GM21367 (cell line): ENCODE measurements around the gene LTV1.
"Not testable (repeated sequence)": the region's sequence is repeated elsewhere in the genome, so short reads cannot be mapped to it uniquely, and the experiment has no call there.

Source experiments
- ATAC-seq: cut with Tn5 transposase; IDR thresholded peaks from one replicate; pipeline ENCODE4 v1.9.1; 2021; ENCODE audit not compliant: unreplicated experiment

The LTV1 gene

DNA sequence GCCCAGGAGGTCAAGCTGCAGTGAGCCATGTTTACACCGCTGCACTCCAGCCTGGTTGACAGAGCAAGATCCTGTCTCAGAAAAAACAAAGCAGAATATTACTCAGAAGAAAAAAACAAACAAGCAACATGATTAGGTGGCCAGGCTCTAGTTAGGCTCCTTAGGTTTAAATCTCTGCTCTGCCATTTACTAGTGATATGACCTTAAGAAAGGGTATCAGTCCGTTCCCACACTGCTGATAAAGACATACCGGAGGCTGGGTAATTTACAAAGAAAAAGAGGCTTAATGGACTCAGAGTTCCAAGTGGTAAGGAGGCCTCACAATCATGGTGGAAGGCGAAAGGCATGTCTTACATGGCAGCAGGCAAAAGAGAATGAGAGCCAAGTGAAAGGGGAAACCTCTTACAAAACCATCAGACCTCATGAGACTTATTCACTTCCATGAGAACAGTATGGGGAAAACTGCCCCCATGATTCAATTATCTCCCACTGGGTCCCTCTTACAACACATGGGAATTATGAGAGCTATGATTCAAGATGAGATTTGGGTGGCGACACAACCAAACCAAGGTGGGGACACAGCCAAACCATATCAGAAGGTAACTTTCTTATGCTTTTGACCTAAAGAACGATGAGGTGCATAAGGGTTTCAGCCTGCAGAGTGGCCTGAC, 2.4 kb upstream of the LTV1 start:
- no peak for ATAC-seq

DNA sequence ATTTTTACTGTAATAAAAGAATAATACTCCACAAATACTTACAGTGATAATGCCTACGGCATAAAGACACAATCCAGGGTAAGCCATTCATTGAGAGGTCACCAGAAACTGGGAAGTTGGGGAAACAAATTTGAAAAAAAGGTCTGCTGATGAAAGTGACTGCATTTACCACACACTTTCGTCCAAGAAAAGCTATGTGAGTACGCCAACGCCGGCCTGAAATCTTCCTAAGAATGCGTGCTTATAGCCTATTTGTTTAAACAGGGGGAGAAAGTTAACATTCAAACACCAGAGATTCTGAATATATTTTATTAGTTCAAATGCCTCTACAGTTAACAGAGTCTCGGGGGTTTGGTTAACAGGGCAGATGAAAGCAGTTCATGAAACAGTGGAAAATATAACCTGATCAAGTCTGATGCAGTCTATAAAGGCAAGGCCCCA, 657 bp upstream of the LTV1 start:
- peak; percentile 14 for ATAC-seq

DNA sequence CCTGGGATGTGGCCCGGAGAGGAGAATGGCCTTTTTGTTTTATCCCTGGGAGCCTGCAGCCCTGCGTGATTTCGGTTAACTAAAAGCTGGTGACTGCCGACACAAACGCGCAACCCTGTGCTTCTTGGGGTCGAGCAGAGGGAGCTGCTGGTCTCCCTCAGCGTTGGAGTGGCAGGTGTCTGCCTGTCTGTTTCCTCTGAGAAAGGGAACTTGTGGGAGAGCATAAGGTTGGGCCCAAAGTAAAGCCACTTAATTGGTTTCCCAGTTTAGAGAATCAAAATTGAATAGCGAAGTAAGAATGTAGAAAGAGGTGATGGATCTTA, 500 bp downstream of the LTV1 start:
- ATAC-seq: no peak

DNA sequence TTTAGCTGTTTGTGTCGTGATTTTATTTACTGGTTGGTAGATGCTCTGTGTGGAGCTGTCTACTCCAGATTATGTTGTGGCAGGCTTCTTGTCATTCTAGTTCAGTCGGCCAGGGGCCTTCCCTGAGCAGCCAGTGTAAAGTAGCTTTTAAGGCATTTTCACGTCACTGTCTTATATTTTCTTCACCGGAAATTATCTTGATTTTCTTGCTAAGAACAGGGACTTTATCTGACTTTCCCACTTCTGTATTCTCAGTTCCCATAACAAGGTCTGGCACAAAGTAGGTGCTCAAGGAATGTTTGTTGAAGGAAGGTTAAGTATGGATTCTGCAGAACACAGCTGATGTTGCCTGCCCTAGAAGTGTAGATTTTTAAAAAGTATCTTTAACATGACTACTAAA, 868 bp downstream of the LTV1 start:
- no peak for ATAC-seq

DNA sequence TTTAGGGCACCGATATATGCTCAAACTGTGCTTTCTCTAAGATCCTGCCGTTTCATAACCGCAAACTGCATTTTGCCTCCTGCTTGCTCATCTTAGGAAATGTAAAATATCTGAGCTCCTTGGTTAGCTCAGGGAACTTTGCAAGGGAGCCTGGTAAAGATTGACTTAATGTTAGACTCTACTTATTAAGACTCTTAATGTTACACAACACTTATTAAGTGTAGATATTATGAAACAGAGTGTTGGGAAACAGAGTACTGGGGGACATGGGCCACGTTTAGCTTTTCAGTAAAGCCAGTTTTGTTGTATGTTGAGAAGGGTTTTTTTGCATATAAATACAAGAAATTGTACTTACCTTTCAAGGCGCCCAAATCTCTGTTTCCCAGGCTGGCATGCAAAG, 1.9 kb downstream of the LTV1 start:
- ATAC-seq: no peak

DNA sequence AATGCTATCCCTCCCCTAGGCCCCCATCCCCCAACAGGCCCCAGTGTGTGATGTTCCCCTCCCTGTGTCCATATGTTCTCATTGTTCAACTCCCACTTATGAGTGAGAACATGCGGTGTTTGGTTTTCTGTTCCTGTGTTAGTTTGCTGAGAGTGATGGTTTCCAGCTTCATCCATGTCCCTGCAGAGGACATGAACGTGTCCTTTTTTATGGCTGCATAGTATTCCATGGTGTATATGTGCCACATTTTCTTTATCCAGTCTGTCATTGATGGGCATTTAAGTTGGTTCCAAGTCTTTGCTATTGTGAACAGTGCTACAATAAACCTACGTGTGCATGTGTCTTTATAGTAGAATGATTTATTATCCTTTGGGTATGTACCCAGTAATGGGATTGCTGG, 8.6 kb downstream of the LTV1 start:
- ATAC-seq: not testable (repeated sequence)

DNA sequence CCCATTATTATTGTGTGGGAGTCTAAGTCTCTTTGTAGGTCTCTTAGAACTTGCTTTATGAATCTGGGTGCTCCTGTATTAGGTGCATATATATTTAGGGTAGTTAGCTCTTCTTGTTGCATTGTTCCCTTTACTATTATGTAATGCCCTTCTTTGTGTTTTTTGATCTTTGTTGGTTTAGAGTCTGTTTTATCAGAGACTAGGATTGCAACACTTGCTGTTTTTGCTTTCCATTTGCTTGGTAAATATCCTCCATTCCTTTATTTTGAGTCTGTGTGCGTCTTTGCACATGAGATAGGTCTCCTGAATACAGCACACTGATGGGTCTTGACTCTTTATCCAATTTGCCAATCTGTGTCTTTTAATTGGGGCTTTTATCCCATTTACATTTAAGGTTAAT, 11.9 kb downstream of the LTV1 start:
- not testable (repeated sequence) for ATAC-seq

DNA sequence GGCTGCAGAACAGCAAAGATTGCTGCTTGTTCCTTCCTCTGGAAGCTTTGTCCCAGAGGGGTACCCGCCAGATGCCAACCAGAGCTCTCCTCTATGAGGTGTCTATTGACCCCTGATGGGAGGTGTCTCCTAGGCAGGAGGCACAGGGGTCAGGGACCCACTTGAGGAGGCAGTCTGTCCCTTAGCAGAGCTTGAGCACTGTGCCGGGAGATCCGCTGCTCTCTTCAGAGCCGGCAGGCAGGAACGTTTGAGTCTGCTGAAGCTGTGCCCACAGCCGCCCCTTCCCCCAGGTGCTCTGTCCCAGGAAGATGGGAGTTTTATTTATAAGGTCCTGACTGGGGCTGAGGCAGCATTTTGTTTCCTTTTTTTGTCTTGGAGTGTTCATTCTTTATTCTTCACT, 13.6 kb downstream of the LTV1 start:
- ATAC-seq: not testable (repeated sequence)

DNA sequence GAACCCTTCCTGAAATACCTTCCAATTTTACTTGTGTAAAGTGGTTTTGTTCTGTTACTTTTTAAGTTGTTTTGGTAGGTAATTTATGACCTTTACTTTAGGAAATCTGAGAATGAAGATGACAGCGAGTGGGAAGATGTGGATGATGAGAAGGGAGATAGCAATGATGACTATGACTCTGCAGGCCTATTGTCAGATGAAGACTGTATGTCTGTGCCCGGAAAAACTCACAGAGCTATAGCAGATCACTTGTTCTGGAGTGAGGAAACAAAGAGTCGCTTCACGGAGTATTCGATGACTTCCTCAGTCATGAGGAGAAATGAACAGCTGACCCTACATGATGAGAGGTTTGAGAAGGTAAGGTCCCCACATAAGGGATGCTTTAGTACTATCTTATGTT, 14.5 kb downstream of the LTV1 start:
- no peak for ATAC-seq

DNA sequence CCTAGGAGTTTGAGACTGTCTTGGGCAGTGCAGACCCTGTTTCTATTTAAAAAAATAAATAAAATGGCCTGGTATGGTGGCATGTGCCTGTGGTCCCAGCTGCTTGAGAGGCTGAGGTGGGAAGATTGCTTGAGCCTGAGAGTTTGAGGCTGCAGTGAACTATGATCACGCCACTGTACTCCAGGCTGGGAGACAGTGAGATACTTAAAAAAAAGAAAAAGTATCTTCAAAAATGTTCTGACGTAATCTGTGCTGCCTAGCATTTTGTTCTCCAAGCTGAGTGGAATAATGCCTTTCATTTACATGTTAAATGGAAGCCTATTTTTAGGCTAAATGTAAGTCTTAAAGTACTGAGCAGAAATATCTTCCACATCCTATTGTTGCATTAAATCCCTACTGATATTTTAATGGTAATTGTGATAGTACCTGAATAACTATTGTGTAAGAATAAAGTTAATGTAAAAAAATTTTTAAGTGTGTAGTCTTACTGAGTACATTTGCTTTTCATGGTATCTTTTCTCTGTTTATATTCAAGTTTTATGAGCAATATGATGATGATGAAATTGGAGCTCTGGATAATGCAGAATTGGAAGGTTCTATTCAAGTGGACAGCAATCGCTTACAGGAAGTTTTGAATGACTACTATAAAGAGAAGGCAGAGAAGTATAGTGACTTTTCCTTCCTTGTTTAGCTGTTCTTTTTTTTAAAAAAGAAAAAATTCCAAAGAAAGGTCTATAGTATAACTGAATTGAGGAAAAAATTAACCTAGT, 16.9 kb downstream of the LTV1 start:
- no peak for ATAC-seq

DNA sequence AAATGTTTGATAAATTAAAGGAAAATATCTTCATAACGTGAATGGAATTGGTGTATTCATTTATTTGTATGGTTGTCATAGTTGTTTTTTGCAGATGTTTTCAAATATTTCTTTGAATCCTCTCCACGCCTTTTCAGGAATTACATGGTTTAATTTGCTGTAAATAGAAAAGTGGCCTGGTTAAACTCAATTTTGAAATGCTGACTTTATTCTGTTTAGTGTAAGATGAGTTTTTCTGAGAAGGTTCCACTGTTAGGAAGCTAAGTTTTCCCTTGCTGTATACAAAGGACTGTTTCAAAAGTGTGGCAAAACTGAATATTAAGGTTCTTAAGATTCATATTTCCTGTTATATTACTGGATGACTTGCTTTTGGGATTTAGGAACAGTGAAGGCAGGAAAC, 20.6 kb downstream of the LTV1 start:
- ATAC-seq: no peak

DNA sequence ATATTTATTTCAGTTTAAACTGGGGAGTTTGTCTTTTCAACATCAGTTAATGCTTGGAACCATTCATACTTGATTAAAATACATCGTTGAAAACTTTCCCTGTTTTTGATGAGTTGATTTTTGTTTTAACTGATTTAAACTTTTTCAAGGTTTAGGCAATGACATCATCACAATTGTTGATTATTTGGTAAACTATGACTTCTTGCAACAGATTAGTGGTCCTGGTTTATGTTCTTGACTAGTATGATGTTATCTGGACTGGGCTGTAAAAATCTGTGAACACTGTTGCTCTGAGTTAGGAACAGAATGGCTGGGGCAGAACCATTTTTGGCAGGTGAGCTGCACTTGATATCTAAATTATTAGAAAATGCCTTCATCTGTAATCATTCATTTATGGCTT, 21.1 kb downstream of the LTV1 start, which contains the start of gene ZC2HC1B:
Gene ZC2HC1B (plus strand): TSS at position 241 of the 400 bp plus-strand sequence. CDS start 66 bp downstream, at position 307.
- ATAC-seq: no peak

DNA sequence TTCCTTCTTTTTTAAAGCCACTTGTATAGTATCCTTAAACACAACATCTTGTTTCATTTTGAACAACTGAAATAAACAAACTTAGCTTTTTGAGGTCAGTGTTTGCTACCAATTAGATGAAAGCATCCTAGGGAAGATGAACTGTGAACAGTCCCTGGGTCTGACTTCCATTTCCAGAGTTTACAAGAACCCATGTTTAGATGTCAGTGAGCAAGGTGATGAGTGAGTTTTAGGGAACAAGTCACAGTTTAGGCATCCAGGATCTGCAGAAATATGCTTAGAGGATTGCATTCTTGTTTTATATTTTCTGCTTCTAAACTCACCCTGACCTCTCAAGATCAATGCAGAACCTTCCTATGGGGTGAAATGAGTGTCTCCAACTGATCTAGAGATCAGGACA, 24.1 kb downstream of the LTV1 start:
- ATAC-seq: no peak

DNA sequence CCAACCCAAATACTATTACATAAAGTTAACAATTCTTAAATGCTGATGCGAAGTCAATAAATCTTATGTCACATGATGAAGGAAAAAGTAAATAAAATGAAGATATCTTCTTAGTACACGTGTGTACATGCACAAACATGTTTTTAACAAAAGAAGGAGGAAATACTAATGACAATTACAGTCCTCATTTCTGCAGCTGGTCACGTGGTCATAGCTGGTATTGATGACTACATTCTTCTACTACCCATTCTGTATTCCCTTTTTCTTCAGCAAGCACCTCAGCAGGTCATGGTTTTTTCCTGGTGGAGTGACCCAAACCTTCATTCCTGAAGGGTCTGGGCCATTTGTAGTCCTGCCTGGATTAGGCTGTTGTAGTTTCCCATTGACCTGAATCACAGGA, 25.7 kb downstream of the LTV1 start:
- ATAC-seq: not testable (repeated sequence)

DNA sequence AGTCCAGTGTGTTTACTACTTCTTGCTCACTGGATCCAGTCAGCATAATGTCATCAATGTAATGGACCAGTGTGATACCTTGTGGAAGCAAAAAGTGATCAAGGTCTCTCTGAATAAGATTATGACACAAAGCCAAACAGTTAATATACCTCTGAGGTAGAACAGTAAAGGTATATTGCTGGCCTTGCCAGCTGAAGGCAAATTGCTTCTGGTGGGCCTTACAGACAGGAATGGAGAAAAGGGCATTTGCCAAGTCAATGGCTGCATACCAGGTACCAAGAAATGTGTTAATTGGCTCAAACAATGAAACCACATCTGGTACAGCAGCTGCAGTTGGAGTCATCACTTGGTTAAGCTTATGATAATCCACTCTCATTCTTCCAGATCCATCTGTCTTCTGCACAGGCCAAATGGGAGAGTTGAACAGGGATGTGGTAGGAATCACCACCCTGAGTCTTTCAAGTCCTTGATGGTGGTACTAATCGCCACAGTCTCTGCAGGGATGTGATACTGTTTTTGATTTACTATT, 28.1 kb downstream of the LTV1 start:
- ATAC-seq: not testable (repeated sequence)

DNA sequence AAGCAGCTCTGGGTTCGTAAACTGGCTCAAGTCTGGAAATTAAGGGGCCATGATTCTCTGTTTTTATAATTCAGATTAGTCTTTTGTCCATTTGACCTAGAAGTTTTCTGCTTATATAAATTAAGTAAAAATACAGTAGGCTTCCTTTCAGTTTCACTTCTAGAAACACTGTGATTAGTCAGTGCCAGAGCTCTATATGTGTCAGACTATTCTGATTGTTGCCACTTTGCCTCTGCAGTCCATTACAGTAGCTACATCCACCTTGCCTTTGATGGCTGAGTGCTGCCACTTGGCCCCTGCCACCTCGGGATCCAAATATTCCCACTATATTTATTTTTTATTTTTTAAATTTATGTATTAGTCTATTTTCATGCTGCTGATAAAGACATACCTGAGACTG, 29.1 kb downstream of the LTV1 start:
- peak; percentile 88 for ATAC-seq

DNA sequence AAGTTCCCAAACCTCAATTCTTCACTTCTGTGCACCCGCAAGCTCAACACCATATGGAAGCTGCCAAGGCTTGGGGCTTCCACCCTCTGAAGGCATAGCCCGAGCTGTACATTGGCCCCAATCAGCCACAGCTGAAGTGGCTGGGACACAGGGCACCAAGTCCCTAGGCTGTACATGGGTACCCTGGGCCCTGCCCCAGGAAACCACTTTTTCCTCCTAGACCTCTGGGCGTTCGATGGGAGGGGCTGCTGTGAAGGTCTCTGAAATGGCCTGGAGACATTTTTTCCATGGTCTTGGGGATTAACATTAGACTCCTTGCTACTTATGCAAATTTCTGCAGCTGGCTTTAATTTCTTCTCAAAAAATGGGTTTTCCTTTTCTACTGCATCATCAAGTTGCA, 30.5 kb downstream of the LTV1 start:
- ATAC-seq: not testable (repeated sequence)

DNA sequence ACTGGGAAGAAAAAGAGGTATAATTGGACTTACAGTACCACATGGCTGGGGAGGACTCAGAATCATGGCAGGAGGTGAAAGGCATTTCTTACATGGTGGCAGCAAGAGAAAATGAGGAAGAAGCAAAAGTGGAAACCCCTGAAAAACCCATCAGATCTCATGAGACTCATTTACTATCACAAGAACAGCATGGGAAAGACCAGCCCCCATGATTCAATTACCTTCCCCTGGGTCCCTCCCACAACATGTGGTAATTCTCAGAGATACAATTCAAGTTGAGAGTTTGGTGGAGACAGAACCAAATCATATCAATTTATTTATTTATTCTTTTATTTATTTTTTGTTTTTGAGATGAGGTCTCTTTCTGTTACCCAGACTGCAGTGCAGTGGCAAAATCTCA, 31.4 kb downstream of the LTV1 start:
- not testable (repeated sequence) for ATAC-seq

DNA sequence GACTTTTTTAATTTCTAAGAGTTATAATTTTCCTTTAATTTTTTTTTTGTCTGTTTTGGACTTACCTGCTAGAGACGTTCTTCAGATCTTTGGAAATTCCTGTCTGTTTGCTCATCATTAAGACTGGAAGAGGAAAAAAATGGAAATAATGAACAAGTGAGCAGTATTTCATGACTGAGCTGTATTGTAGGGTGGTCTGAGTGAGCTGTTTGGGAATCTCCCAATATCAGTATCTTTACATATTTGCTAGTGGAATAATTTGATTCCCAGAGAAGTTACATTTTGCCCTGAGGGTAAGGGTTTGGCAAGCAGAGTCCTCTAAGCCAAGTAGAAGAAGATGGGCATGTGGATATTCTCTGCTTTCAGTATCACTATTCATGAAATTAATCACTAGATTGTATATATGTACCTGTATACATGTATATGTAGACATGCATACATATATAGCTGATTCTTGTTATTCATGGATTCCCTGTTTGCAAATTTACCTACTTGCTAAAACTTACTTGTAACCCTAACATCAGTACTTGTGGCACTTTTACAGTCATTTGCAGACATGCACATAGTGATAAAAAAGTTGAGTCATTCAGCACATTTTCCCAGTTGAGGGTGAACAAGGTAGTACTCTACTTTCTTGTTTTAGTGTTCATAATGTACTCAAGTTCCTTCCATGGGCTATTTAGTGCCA, 34.6 kb downstream of the LTV1 start:
- ATAC-seq: no peak

DNA sequence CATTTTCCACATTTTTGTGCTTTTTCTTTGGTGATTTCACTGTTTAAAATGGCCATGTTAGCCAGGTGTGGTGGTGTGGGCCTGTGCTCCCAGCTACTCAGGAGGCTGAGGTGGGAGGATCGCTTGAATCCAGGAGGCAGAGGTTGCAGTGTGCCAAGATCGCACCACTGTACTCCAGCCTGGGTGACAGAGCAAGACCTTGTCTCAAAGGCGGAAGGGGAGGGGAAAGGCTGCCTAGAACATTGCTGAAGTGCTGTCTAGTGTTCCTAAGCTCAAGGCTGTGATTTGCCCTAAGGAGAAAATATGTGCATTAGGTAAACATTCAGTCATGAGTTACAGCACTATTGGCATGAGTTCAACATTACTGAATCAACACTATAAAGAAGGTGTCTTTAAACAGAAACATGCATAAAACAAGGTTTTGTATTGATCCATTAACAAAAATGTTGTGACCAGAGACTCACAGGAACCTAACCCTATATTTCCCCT, 35.2 kb downstream of the LTV1 start:
- no peak for ATAC-seq

DNA sequence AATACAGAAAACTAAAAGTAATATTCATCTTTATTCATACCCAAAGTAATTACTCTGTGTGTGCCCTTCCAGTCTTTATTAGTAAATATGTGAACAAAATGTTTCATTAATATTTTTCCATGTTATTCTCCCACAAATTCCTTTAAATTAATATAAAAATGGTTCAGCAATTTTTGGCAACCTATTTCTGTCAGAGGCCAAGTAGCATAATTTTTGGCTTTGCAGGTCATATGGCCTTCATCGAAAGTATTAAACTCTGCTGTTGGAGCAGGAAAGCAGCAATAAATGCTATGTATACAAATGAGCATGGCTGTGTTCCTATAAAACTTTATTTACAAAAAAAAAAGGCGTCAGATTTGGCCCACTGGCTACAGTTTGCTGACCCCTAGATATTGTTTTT, 37.3 kb downstream of the LTV1 start:
- ATAC-seq: no peak
